CD4-positive, alpha-beta T cell treated with Interleukin-15 for 4 hours (primary cell): ENCODE measurements around the gene ZNF792.
"Not testable (repeated sequence)": the region's sequence is repeated elsewhere in the genome, so short reads cannot be mapped to it uniquely, and the experiment has no call there.

Experiments
- DNase-seq: peaks from one replicate; pipeline ENCODE4 v3.0.0-alpha.2; 2020; ENCODE audit warnings: low spot score

ZNF792 gene

GRCh38 chr19:34925278-34925855, 38.7 kb downstream of the ZNF792 start:
- DNase-seq, result no peak

GRCh38 chr19:34920090-34920786, 43.8 kb downstream of the ZNF792 start:
- not testable (repeated sequence) for DNase-seq

GRCh38 chr19:34918190-34918589, 45.8 kb downstream of the ZNF792 start:
- DNase-seq, result no peak

GRCh38 chr19:34917144-34917543, 46.9 kb downstream of the ZNF792 start:
- not testable (repeated sequence) for DNase-seq

GRCh38 chr19:34910770-34911169, 53.3 kb downstream of the ZNF792 start:
- DNase-seq, result no peak
